B cell (primary cell): ENCODE results near the gene FBLIM1. TPM values are rescaled to one million over a fixed set of nuclear protein-coding genes. Genes with fewer than 3 reads are reported as not detected.

Experiments
- ATAC-seq: fragments of 200-7000 bp; cut with Tn5 transposase; one replicate; pipeline ENCODE4 v1.10.0; 2021; ENCODE audit warnings: low read depth, mild to moderate bottlenecking, moderate number of reproducible peaks, moderate library complexity
- CTCF ChIA-PET: fragments of 350-600 bp; sonication (Branson Sonifier 250); formaldehyde crosslinking; loops from one replicate; lab custom pipeline; 2021; ENCODE audit warnings: antibody characterized with exemption, inconsistent platforms; lab: Charles Lee
- POLR2A ChIA-PET: fragments of 350-600 bp; sonication (Branson Sonifier 250); formaldehyde crosslinking; loops from one replicate; lab custom pipeline; 2021; ENCODE audit warnings: antibody characterized with exemption; lab: Charles Lee
- DNase-seq: peaks from one replicate; pipeline ENCODE4 v3.0.0; 2013
- H2AFZ ChIP-seq: 2 replicates; pipeline ENCODE4 v1.6.1; 2012; ENCODE audit warnings: mild to moderate bottlenecking, low read depth, low read length; ENCODE audit not compliant: insufficient read depth, poor library complexity, severe bottlenecking
- H3K27ac ChIP-seq, 2 donors: 1 replicate in 1 of 2; 2 replicates in 1 of 2; pipeline ENCODE4 v1.5.1; 2012 to 2013; ENCODE audit warnings: low read length in 2 of 2, mild to moderate bottlenecking in 2 of 2, moderate library complexity in 1 of 2
- H3K27me3 ChIP-seq, 4 experiments: fragments of 200-600 bp in 1 of 4; sonication (generic) in 1 of 4; replicated peaks in 1 of 4; 1 replicate in 2 of 4; 2 replicates in 2 of 4; pipeline versions ENCODE4 v1.6.1 to v1.7.0; 2013 to 2016; ENCODE audit warnings: low read length in 3 of 4, mild to moderate bottlenecking in 2 of 4, mixed read lengths in 1 of 4, moderate library complexity in 1 of 4; ENCODE audit not compliant: insufficient read depth in 4 of 4, control insufficient read depth in 3 of 4; ENCODE audit errors: control extremely low read depth in 1 of 4
- H3K36me3 ChIP-seq, 2 experiments: replicated peaks in 1 of 2; 1 replicate in 1 of 2; 2 replicates in 1 of 2; pipeline versions ENCODE4 v1.6.1 to v1.7.1; 2013; ENCODE audit warnings: low read length in 1 of 2; ENCODE audit not compliant: insufficient read depth in 2 of 2, control insufficient read depth in 1 of 2; ENCODE audit errors: control extremely low read depth in 1 of 2, extremely low read depth in 1 of 2
- H3K4me1 ChIP-seq, 2 donors: fragments of 200-600 bp in 1 of 2; sonication (generic) in 1 of 2; 1 replicate in 1 of 2; 2 replicates in 1 of 2; pipeline versions ENCODE4 v1.5.1 to v1.6.1; 2013 to 2017; ENCODE audit warnings: low read length in 2 of 2; ENCODE audit not compliant: control insufficient read depth in 2 of 2, insufficient read depth in 2 of 2
- H3K4me2 ChIP-seq: replicated peaks from 2 replicates; pipeline ENCODE3; 2012; ENCODE audit warnings: mild to moderate bottlenecking, low read depth, low read length; ENCODE audit not compliant: poor library complexity, severe bottlenecking
- H3K4me3 ChIP-seq, 5 experiments: fragments of 200-600 bp in 1 of 5; sonication (generic) in 1 of 5; 1 replicate in 3 of 5; 2 replicates in 2 of 5; pipeline versions ENCODE4 v1.5.1 to v1.7.0; 2011 to 2016; ENCODE audit warnings: low read length in 4 of 5, mild to moderate bottlenecking in 4 of 5, low read depth in 2 of 5, control low read depth in 1 of 5, moderate library complexity in 1 of 5; ENCODE audit not compliant: insufficient read depth in 1 of 5; ENCODE audit errors: control extremely low read depth in 1 of 5, extremely low read depth in 1 of 5
- H3K79me2 ChIP-seq: fragments of 200-600 bp; sonication (generic); one replicate; pipeline ENCODE4 v1.6.0; 2016; ENCODE audit warnings: low read length; ENCODE audit not compliant: control insufficient read depth, insufficient read depth
- H3K9ac ChIP-seq: fragments of 200-600 bp; sonication (generic); 2 replicates; pipeline ENCODE4 v1.6.1; 2017; ENCODE audit warnings: mild to moderate bottlenecking, low read length, moderate library complexity
- H3K9me3 ChIP-seq, 3 donors: one replicate each; pipeline versions ENCODE4 v1.6.1 to v1.7.1; 2013; ENCODE audit warnings: low read length in 2 of 3; ENCODE audit not compliant: control insufficient read depth in 2 of 3, insufficient read depth in 1 of 3; ENCODE audit errors: control extremely low read depth in 1 of 3
- H4K20me1 ChIP-seq: 2 replicates; pipeline ENCODE4 v1.6.0; 2012; ENCODE audit warnings: mild to moderate bottlenecking, low read length; ENCODE audit not compliant: insufficient read depth, control insufficient read depth, poor library complexity, severe bottlenecking
- H3K27ac Mint-ChIP-seq: one replicate; pipeline ENCODE4 v1.8.0; 2021; ENCODE audit warnings: mixed read lengths
- H3K27me3 Mint-ChIP-seq: one replicate; pipeline ENCODE4 v1.8.0; 2021; ENCODE audit warnings: mixed read lengths
- H3K4me1 Mint-ChIP-seq: one replicate; pipeline ENCODE4 v1.8.0; 2021; ENCODE audit warnings: mixed read lengths
- H3K4me3 Mint-ChIP-seq: one replicate; pipeline ENCODE4 v1.8.0; 2021; ENCODE audit warnings: mixed read lengths
- H3K9me3 Mint-ChIP-seq: one replicate; pipeline ENCODE4 v1.8.0; 2022; ENCODE audit warnings: mixed read lengths; ENCODE audit not compliant: insufficient read depth
- EZH2 ChIP-seq: IDR thresholded peaks from 2 replicates; pipeline ENCODE4 v1.6.1; 2012; ENCODE audit warnings: borderline replicate concordance, low read depth, mild to moderate bottlenecking, moderate library complexity, low read length; ENCODE audit not compliant: insufficient read depth, poor library complexity, severe bottlenecking
- WGBS: methylation state at CpG from one replicate; pipeline ENCODE4 v1.1.5; 2013; ENCODE audit warnings: missing lambda C conversion rate; ENCODE audit not compliant: insufficient coverage; 5-methylcytosine and 5-hydroxymethylcytosine counted together
- intact Hi-C: fragments of 100-400 bp; cut with micrococcal nuclease; formaldehyde crosslinking; loops from one replicate; pipeline ENCODE4 v1.10.0; 2022
- polyA plus RNA-seq: library from polyadenylated mRNA; depleted of rRNA; stranded (reverse); fragments of >200 nt; gene quantifications from 2 replicates; pipeline ENCODE4 v1.2.3, GENCODE V29; 2012
- total RNA-seq, 2 donors: library from RNA; stranded (reverse); fragments of 120-200 nt in 1 of 2; gene quantifications; 1 replicate in 1 of 2; 2 replicates in 1 of 2; pipeline versions ENCODE4 v1.2.3 to v1.2.4, GENCODE V29; 2013 to 2022
- TF ChIP-seq, protein P1 (sequence below): fragments of 200-600 bp; IDR thresholded peaks from one replicate; pipeline ENCODE4 v1.8.0; 2022; ENCODE audit warnings: antibody characterized with exemption, mild to moderate bottlenecking

Gene FBLIM1
- total and polyA plus RNA-seq, 2 donors (not counting 1 experiment from before 2014, with no cell fraction given) = not detected

- Histone ChIP-seq H3K9ac (no peak overlapping the region), H3K36me3 (peaks cover 0 to 48% of the 10 kb centered on the region in 2 experiments), H3K79me2 (no peaks in the 10 kb centered on the region), H2AFZ (no peak overlapping the region), H4K20me1 (no peaks in the 10 kb centered on the region), H3K9me3 (no peaks in the 10 kb centered on the region), H3K4me1 (peaks cover 0 to 3% of the 10 kb centered on the region in 2 donors), H3K27ac (no peak overlapping the region), H3K4me2 (no peak overlapping the region), H3K27me3 (no peaks in the 10 kb centered on the region), H3K4me3 (no peak overlapping the region)
- Mint-ChIP-seq H3K9me3 (no peaks in the 10 kb centered on the region), H3K27me3 (no peaks in the 10 kb centered on the region), H3K4me1 (no peaks in the 10 kb centered on the region), H3K4me3 (no peak overlapping the region), H3K27ac (no peak overlapping the region)
- TF ChIP-seq EZH2 = no peak
- TF ChIP-seq, protein P1, sequence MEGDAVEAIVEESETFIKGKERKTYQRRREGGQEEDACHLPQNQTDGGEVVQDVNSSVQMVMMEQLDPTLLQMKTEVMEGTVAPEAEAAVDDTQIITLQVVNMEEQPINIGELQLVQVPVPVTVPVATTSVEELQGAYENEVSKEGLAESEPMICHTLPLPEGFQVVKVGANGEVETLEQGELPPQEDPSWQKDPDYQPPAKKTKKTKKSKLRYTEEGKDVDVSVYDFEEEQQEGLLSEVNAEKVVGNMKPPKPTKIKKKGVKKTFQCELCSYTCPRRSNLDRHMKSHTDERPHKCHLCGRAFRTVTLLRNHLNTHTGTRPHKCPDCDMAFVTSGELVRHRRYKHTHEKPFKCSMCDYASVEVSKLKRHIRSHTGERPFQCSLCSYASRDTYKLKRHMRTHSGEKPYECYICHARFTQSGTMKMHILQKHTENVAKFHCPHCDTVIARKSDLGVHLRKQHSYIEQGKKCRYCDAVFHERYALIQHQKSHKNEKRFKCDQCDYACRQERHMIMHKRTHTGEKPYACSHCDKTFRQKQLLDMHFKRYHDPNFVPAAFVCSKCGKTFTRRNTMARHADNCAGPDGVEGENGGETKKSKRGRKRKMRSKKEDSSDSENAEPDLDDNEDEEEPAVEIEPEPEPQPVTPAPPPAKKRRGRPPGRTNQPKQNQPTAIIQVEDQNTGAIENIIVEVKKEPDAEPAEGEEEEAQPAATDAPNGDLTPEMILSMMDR = no peak
- ChIA-PET CTCF (no interaction called here), POLR2A (no interaction called here)
- no peak for ATAC-seq
- WGBS = 96% methylated on average over 12 of the region's 13 CpGs
- no peak for DNase-seq
- intact Hi-C loops = no loop called here
Observed at GRCh38 chr1:15734296-15734695, 24.3 kb upstream of the FBLIM1 start.

DNA sequence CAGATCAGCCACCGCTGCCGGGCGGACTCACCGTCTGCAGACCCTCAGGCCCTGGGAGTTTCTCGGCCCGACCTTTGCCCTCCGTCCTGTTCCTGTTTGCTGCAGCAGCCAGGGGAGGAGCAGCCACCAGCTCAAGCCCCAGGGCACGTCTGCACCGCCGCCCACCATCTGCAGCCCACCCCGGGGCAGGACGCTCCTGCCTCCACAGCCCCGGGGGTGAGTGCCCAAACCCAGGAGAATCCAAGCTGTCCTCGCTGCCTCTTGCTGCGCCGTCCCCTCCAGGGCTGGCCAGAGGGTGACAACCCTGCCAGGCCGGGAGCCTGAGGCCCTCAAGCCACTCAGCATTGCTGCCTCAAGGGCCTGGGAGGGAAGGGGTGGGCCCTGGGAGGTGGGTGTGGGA lies 23.7 kb upstream of the FBLIM1 start:
- Histone ChIP-seq H2AFZ (no peak overlapping the region), H4K20me1 (no peaks in the 10 kb centered on the region), H3K9ac (no peak overlapping the region), H3K4me2 (no peak overlapping the region), H3K36me3 (peaks cover 0 to 43% of the 10 kb centered on the region in 2 experiments), H3K27ac (no peak overlapping the region), H3K4me3 (no peak overlapping the region), H3K79me2 (no peaks in the 10 kb centered on the region), H3K9me3 (no peaks in the 10 kb centered on the region), H3K27me3 (no peaks in the 10 kb centered on the region), H3K4me1 (peaks cover 0 to 3% of the 10 kb centered on the region in 2 donors)
- TF ChIP-seq, protein P1 = no peak
- TF ChIP-seq EZH2 = no peak
- ATAC-seq = no peak
- intact Hi-C loops = no loop called here
- H3K4me1 Mint-ChIP-seq = no peaks in the 10 kb centered on the region
- H3K4me3 Mint-ChIP-seq = no peak overlapping the region
- H3K27ac Mint-ChIP-seq = no peak overlapping the region
- ChIA-PET CTCF (no interaction called here), POLR2A (no interaction called here)
- no peaks in the 10 kb centered on the region for H3K27me3 Mint-ChIP-seq
- no peak for DNase-seq
- 97% methylated on average over 17 of the region's 17 CpGs for WGBS
- no peaks in the 10 kb centered on the region for H3K9me3 Mint-ChIP-seq
